Mucosa of rectum (tissue), 2 donors: ENCODE results near the gene MRPL38.
A peak's percentile ranks its signal among the peaks of the same experiment; 100 is the strongest.

Source experiments
- H3K27ac ChIP-seq, 2 donors: one replicate each; pipeline ENCODE4 v1.7.0; 2013; ENCODE audit warnings: inconsistent platforms in 2 of 2, low read depth in 2 of 2, low read length in 2 of 2
- H3K27me3 ChIP-seq, 2 donors: one replicate each; pipeline ENCODE4 v1.7.0; 2013; ENCODE audit warnings: low read length in 2 of 2; ENCODE audit not compliant: control insufficient read depth in 2 of 2, insufficient read depth in 2 of 2
- H3K36me3 ChIP-seq, 2 donors: one replicate each; pipeline ENCODE4 v1.7.0; 2013; ENCODE audit warnings: low read length in 2 of 2; ENCODE audit not compliant: control insufficient read depth in 2 of 2, insufficient read depth in 2 of 2
- H3K4me1 ChIP-seq, 2 donors: one replicate each; pipeline ENCODE4 v1.7.0; 2013; ENCODE audit warnings: low read length in 2 of 2, mild to moderate bottlenecking in 1 of 2; ENCODE audit not compliant: control insufficient read depth in 2 of 2, insufficient read depth in 2 of 2
- H3K4me3 ChIP-seq, 2 donors: one replicate each; pipeline ENCODE4 v1.7.0; 2013; ENCODE audit warnings: low read length in 2 of 2
- H3K9ac ChIP-seq, 2 donors: one replicate each; pipeline ENCODE4 v1.7.0; 2013; ENCODE audit warnings: low read length in 2 of 2, low read depth in 1 of 2, mild to moderate bottlenecking in 1 of 2
- H3K9me3 ChIP-seq, 2 donors: one replicate each; pipeline ENCODE4 v1.7.0; 2013; ENCODE audit warnings: low read length in 2 of 2; ENCODE audit not compliant: control insufficient read depth in 2 of 2
- donor health status: healthy.
- donor health status: Normal muscosa, but diverticular disease.

The MRPL38 gene

DNA sequence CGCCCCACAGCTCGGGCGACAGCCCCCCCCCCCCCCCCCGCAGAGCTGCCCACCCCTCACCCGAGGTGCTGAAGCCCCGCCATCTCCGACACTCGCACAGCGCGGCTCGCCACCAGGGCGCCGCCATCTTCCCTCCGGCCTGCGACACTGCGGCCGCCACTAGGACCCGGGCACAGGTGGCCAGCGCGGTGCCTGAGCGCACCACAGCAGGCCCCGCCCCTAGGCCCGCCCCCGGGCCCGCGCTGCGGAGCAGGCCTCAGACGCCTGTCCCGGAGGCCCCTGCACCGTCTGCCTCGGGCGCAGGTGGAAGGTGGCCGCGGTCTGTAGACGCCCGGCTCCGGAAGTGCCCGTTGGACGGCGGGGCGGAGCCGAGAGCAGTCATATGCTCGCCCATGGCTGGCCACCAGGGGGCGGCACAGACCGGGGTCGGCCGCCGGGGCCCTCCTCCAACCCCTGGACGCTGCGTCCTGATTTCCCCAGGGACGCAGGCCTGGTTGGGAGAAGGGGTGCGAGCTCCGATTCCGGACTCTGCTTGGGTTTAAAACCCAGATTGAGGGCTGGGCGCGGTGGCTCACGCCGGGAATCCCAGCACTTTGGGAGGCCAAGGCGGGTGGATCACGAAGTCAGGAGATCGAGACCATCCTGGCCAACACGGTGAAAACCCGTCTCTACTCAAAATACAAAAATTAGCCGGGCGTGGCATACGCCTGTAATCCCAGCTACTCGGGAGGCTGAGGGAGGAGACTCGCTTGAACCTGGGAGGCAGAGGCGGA lies at the start of gene MRPL38:
Gene MRPL38, minus strand, starts transcription at position 136 of the 773 bp plus-strand sequence. Its CDS starts 9 bp downstream, at position 127.
- Histone ChIP-seq H3K4me1 (peaks cover 5 to 11% of the 10 kb centered on the region in 2 donors), H3K4me3 (peak within 1 kb of the TSS; percentile 74 to 84), H3K9ac (peak within 1 kb of the TSS; percentile 74 to 81), H3K27me3 (no peaks in the 10 kb centered on the region), H3K27ac (peak within 1 kb of the TSS; percentile 88 to 91), H3K36me3 (peaks cover under 1 to 19% of the 10 kb centered on the region in 2 donors), H3K9me3 (no peaks in the 10 kb centered on the region)

DNA sequence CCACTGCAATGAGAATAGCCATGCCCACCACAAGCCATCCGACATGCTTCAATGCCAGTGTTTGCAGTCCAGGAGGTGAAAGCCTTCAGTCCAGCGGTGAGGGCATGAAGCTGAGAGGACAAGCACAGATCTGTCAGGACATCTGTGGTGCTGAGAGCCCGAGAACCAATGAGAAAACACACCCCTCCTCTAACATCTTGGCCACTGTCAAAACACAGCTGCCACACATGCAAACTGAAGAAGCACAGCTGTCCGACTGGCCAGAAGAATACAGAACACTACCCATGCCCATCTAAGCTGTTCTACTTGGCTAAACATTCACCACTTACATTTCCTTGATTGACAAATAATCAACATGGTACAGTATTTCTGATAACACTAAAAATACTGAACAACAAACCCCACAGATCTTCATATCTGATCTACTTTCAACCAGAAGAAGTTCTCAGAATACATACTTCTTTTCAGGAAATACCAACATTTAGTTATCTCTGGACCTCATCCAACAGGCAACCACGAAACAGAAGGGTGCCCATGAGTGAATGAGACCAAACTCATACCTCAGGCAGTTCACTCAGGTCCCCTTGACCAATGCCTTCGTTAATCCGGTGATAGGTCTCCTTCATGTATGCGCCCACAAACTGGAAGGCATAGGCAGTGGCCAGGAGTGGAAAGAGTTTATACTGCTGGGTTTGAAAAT lies 46.3 kb upstream of the MRPL38 start:
- no peaks in the 10 kb centered on the region for H3K4me1 ChIP-seq
- H3K9ac ChIP-seq, result no peak overlapping the region
- H3K9me3 ChIP-seq, result no peaks in the 10 kb centered on the region
- H3K36me3 ChIP-seq, result peaks cover 68 to 76% of the 10 kb centered on the region in 2 donors
- H3K27me3 ChIP-seq, result no peaks in the 10 kb centered on the region
- H3K4me3 ChIP-seq, result no peak overlapping the region
- H3K27ac ChIP-seq, result no peak overlapping the region

DNA sequence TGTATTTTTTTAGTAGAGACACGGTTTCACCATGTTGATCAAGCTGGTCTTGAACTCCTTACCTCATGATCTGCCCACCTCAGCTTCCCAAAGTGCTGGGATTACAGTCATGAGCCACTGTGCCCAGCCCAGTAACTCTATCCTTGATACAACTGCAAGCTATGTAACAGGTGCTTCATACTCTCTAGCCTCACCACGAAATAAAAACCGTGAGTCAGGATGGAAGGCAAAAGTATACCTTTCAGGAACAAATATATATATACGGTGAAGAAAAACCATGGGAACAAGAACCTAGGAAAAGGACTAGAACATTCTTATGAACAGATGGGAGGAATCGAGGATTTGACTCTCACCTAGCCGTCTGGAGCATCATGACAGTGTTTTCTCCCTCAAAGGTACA lies 45.7 kb upstream of the MRPL38 start:
- Histone ChIP-seq H3K36me3 (peaks cover 66 to 76% of the 10 kb centered on the region in 2 donors), H3K27me3 (no peaks in the 10 kb centered on the region), H3K4me1 (no peaks in the 10 kb centered on the region), H3K9me3 (no peaks in the 10 kb centered on the region), H3K27ac (no peak overlapping the region), H3K9ac (no peak overlapping the region), H3K4me3 (no peak overlapping the region)

DNA sequence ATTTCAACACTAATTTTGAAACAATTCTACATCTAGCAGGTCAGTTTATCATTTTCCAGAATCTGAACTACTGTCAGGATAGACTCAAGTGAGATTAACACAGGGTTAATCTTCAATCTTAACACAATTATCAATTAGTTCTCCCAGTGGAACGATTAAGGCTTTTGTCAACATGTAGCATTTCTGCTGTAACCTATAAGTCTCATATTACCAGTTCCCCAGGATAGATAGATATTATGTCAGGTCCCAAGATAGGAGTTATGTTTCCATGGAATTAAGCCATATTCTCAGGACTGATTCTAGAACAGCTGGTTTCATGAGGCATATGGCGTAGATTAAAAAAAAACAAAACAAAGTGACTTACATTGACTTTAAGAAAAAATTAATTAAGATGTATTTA lies 40.5 kb upstream of the MRPL38 start:
- H3K27ac ChIP-seq, result no peak overlapping the region
- H3K4me3 ChIP-seq, result no peak overlapping the region
- peaks cover 37 to 56% of the 10 kb centered on the region in 2 donors for H3K36me3 ChIP-seq
- no peak overlapping the region for H3K9ac ChIP-seq
- H3K27me3 ChIP-seq, result no peaks in the 10 kb centered on the region
- H3K9me3 ChIP-seq, result no peaks in the 10 kb centered on the region
- H3K4me1 ChIP-seq, result peaks cover 3 to 8% of the 10 kb centered on the region in 2 donors

DNA sequence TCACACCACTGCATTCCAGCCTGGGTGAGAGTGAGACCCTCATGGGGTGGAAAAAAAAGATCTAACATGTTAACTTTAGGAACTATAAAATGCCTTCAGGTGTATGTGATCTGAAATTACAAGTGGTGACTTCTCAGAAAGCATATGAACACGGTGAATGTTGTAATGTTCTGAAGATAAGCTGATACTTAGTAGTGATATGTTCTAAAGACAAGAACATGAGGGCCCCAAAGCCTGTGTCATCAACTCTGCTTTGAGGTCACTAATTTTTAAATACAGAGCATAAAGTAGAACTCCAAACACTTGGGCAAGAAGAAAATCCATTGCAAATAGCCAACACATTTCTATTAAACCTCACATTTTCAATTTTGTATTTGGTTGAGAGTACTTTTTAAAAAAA lies 38.8 kb upstream of the MRPL38 start:
- H3K36me3 ChIP-seq, result peaks cover 26 to 42% of the 10 kb centered on the region in 2 donors
- H3K4me3 ChIP-seq, result no peak overlapping the region
- no peak overlapping the region for H3K9ac ChIP-seq
- H3K27me3 ChIP-seq, result no peaks in the 10 kb centered on the region
- peaks cover 4 to 8% of the 10 kb centered on the region in 2 donors for H3K4me1 ChIP-seq
- no peaks in the 10 kb centered on the region for H3K9me3 ChIP-seq
- H3K27ac ChIP-seq, result no peak overlapping the region

DNA sequence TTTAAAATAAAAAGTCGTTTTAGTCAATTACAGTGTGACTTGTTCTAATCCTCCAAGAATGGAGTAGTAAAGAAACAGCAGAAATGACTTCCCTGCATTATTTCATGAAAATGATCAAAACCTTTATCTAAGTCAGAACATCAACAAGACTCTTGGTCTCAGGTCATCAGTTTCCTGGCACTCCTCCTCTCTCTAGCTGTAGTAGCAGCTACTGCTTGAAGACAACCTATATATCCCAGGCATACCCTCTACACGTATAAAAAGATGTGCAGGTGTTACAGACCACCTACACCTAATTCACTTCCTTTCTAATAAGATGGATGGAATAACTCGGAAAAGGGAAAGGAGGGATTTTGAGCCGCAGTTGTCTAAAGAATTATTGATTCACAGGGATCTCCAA lies 37.8 kb upstream of the MRPL38 start:
- no peaks in the 10 kb centered on the region for H3K9me3 ChIP-seq
- no peak overlapping the region for H3K27ac ChIP-seq
- no peak overlapping the region for H3K4me3 ChIP-seq
- H3K36me3 ChIP-seq, result peaks cover 18 to 33% of the 10 kb centered on the region in 2 donors
- H3K9ac ChIP-seq, result no peak overlapping the region
- H3K27me3 ChIP-seq, result no peaks in the 10 kb centered on the region
- peaks cover 4 to 8% of the 10 kb centered on the region in 2 donors for H3K4me1 ChIP-seq

DNA sequence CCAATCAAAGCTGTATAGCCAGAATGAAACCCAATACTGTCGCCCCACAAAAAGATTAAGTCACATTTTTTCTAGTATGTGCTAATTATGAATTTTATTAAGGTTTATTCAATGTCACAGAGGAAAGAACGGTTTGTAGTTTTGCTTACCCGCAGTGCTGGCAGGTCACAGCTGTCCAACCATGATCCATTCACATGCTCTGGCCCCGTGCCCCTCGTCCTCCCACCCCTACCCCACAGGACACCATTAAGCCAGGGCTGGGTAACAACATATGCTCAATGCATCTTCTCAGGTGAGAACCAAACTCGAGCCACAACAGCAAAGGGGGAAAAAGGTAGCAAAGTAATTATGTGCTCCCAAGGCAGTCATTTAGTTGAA lies 36.7 kb upstream of the MRPL38 start:
- Histone ChIP-seq H3K9me3 (no peaks in the 10 kb centered on the region), H3K4me3 (peak overlapping the region; percentile 34 to 82), H3K9ac (no peak overlapping the region), H3K27me3 (no peaks in the 10 kb centered on the region), H3K27ac (no peak overlapping the region), H3K36me3 (peaks cover 12 to 24% of the 10 kb centered on the region in 2 donors), H3K4me1 (peaks cover 4 to 8% of the 10 kb centered on the region in 2 donors)

DNA sequence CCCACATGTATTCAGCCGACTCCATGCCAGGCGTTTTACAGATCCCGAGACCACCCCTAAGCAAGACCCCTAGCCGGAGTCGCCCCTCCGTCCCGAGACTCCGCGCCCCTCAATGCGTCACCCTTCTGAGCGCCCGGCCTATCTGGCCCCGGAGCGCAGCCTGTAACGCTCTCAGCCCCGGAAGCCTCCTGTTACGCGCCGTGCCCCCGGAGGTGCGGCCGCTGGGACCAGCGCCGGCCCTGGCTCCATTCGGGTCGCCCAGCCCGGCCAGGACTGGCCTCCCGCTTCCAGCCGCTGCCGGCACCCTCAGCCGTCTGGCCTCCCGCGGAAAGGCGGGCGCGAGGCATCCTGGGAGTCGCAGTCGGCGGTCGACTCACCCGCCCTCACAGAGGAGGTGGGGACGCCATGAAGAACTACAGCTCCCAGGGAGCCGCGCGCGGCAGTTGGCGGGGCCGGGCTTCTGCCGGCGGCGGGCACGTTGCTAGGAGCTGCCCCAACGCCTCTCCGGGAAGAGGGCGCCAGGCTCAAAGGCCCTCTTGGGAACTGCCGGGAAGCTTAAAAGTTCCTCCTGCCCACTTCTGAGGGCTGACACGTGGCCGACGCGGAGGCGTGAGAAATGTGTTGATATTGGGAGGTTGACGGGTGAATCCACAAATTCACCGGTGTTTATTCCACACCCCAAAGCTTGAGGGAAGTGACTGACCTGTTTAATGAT lies 36.2 kb upstream of the MRPL38 start, which contains the start of gene FBF1:
Gene FBF1, minus strand, starts transcription at position 316 of the 715 bp plus-strand sequence. CDS start 2,893 bp downstream, outside the sequence.
- peaks cover 10 to 19% of the 10 kb centered on the region in 2 donors for H3K36me3 ChIP-seq
- H3K27ac ChIP-seq, result peak within 1 kb of the TSS in 1 of 2 donors; percentile 58
- peaks cover 4 to 8% of the 10 kb centered on the region in 2 donors for H3K4me1 ChIP-seq
- peak within 1 kb of the TSS; percentile 74 to 87 for H3K9ac ChIP-seq
- no peaks in the 10 kb centered on the region for H3K9me3 ChIP-seq
- peak within 1 kb of the TSS; percentile 77 to 82 for H3K4me3 ChIP-seq
- no peaks in the 10 kb centered on the region for H3K27me3 ChIP-seq

DNA sequence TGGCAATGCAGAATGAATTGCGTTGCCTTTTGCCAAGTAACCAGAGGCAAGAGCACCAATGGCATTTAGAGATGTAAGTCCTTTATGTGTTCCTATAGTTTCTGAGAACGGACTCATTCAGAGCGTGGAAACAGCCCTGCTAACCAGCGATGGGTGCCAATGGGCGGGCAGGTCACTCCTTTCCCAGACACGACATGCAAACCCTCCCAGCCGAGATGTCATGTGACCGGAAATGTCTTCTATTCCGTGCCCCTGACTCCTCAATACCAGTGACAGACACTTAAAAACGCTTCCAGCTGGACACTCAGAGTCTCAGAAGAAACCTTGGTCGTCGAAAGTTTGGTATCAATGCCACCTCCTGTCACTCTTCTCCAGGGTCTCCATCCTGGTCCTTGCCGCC lies 33.0 kb upstream of the MRPL38 start:
- Histone ChIP-seq H3K36me3 (peaks cover under 1 to 2% of the 10 kb centered on the region in 2 donors), H3K27me3 (no peaks in the 10 kb centered on the region), H3K4me1 (peaks cover 4 to 8% of the 10 kb centered on the region in 2 donors), H3K4me3 (no peak overlapping the region), H3K27ac (no peak overlapping the region), H3K9me3 (no peaks in the 10 kb centered on the region), H3K9ac (no peak overlapping the region)

DNA sequence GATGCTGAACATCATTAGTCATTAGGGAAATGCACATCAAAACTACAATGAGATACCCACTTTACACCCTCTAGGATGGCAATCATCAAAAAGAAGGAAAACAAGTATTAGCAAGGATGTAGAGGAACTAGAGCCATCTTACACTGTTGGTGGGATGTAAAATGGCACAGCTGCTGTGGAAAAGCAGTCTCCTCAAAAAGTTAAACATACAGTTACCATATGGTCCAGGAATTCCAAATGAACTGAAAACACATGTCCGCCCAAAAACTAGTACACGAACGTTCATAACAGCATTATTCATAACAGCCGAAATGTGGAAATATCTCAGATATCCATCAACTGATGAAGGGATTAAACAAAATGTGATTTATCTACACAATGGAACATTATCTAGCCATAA lies 29.1 kb upstream of the MRPL38 start:
- Histone ChIP-seq H3K27ac (no peak overlapping the region), H3K4me3 (no peak overlapping the region), H3K36me3 (no peaks in the 10 kb centered on the region), H3K27me3 (no peaks in the 10 kb centered on the region), H3K9me3 (no peaks in the 10 kb centered on the region), H3K4me1 (no peaks in the 10 kb centered on the region), H3K9ac (no peak overlapping the region)
